HepG2 (cell line): Measurements from ENCODE around the gene TMEM219. TPM values are rescaled to one million over a fixed set of nuclear protein-coding genes. Genes with fewer than 3 reads are reported as not detected.

Experiments used
- CHCHD3 ChIP-seq: sonication (generic); formaldehyde crosslinking; IDR thresholded peaks from 2 replicates; pipeline ENCODE4 v1.8.0; 2022; ENCODE audit warnings: mild to moderate bottlenecking, missing genetic modification reagents, moderate library complexity
- CREB3 ChIP-seq: sonication (generic); formaldehyde crosslinking; IDR thresholded peaks from 2 replicates; pipeline ENCODE4 v1.5.0; 2020; ENCODE audit warnings: missing genetic modification reagents
- E2F1 ChIP-seq: sonication (generic); formaldehyde crosslinking; IDR thresholded peaks from 2 replicates; pipeline ENCODE4 v1.5.0; 2020; ENCODE audit warnings: missing genetic modification reagents
- E2F2 ChIP-seq: sonication (generic); formaldehyde crosslinking; IDR thresholded peaks from 2 replicates; pipeline ENCODE4 v1.4.0; 2020; ENCODE audit warnings: missing genetic modification reagents, borderline replicate concordance
- GTF3A ChIP-seq: sonication (generic); formaldehyde crosslinking; conservative IDR thresholded peaks from 2 replicates; pipeline ENCODE4 v1.4.0; 2020; ENCODE audit warnings: mild to moderate bottlenecking, missing genetic modification reagents
- KLF11 ChIP-seq: IDR thresholded peaks from 2 replicates; pipeline ENCODE4 v1.6.1; 2016; ENCODE audit warnings: missing compliant biosample characterization
- MIXL1 ChIP-seq: IDR thresholded peaks from 2 replicates; pipeline ENCODE4 v1.6.1; 2016
- MTERF4 ChIP-seq: sonication (generic); formaldehyde crosslinking; IDR thresholded peaks from 2 replicates; pipeline ENCODE4 v1.8.0; 2023; ENCODE audit warnings: mild to moderate bottlenecking, missing genetic modification reagents
- PHF8 ChIP-seq: sonication (generic); formaldehyde crosslinking; IDR thresholded peaks from 2 replicates; pipeline ENCODE4 v1.5.0; 2020; ENCODE audit warnings: missing genetic modification reagents
- RAD51 ChIP-seq: fragments of 450-650 bp; IDR thresholded peaks from 2 replicates; pipeline ENCODE4 v1.6.1; 2016; ENCODE audit warnings: borderline replicate concordance
- SIX4 ChIP-seq: sonication (generic); formaldehyde crosslinking; IDR thresholded peaks from 2 replicates; pipeline ENCODE4 v1.4.0; 2020; ENCODE audit warnings: missing genetic modification reagents
- SP4 ChIP-seq: sonication (generic); formaldehyde crosslinking; IDR thresholded peaks from 2 replicates; pipeline ENCODE4 v1.8.1; 2023; ENCODE audit warnings: mild to moderate bottlenecking, missing genetic modification reagents
- THYN1 ChIP-seq: sonication (generic); formaldehyde crosslinking; IDR thresholded peaks from 2 replicates; pipeline ENCODE4 v1.8.1; 2023; ENCODE audit warnings: low read depth, mild to moderate bottlenecking, moderate library complexity, missing genetic modification reagents, borderline replicate concordance
- ZBTB25 ChIP-seq: IDR thresholded peaks from 2 replicates; pipeline ENCODE4 v1.6.1; 2018; ENCODE audit warnings: missing genetic modification reagents
- ZBTB38 ChIP-seq: sonication (generic); formaldehyde crosslinking; IDR thresholded peaks from 2 replicates; pipeline ENCODE4 v1.5.1; 2020; ENCODE audit warnings: mild to moderate bottlenecking, missing genetic modification reagents
- ZFP37 ChIP-seq: sonication (generic); formaldehyde crosslinking; IDR thresholded peaks from 2 replicates; pipeline ENCODE4 v1.4.0; 2020; ENCODE audit warnings: missing genetic modification reagents, borderline replicate concordance
- ZNF143 ChIP-seq: sonication (generic); formaldehyde crosslinking; IDR thresholded peaks from 2 replicates; pipeline ENCODE4 v1.4.0; 2020; ENCODE audit warnings: missing genetic modification reagents
- ZNF18 ChIP-seq: sonication (generic); formaldehyde crosslinking; IDR thresholded peaks from 2 replicates; pipeline ENCODE4 v1.8.0; 2022; ENCODE audit warnings: mild to moderate bottlenecking, missing genetic modification reagents; ENCODE audit not compliant: insufficient replicate concordance
- ZNF276 ChIP-seq: sonication (generic); formaldehyde crosslinking; IDR thresholded peaks from 2 replicates; pipeline ENCODE4 v1.4.0; 2020; ENCODE audit warnings: mild to moderate bottlenecking, low read depth, missing genetic modification reagents
- polyA plus RNA-seq, 8 experiments: library from polyadenylated mRNA; depleted of rRNA in 3 of 8; stranded (reverse) in 7 of 8; unstranded in 1 of 8; fragments of >200 nt; fragmentation: Illumina TruSeq in 4 of 8; extraction: Trizol in 4 of 8; gene quantifications; 2 replicates each; pipeline versions ENCODE4 v1.2.1 to v1.2.3, GENCODE V29; 2011 to 2016; ENCODE audit warnings: low read depth in 4 of 8, missing spikeins in 1 of 8, mixed read lengths in 1 of 8; ENCODE audit not compliant: insufficient read depth in 1 of 8
- total RNA-seq, 5 experiments: library from RNA; depleted of rRNA; stranded (reverse); fragments of >200 nt; fragmentation: Illumina TruSeq; extraction: Trizol; gene quantifications; 2 replicates each; pipeline ENCODE4 v1.2.3, GENCODE V29; 2016; ENCODE audit warnings: low read depth in 1 of 5

The TMEM219 gene
- total and polyA plus RNA-seq, 2 of the 13 experiments (the other 11 are each of a cell fraction or from before 2014, with no cell fraction given), result 105 to 115 TPM

GRCh38 chr16:29973384-29974246 lies 11.7 kb downstream of the TMEM219 start, which contains the start of gene TAOK2 (continued):
- TF ChIP-seq CREB3 (CRISPR knock-in tag) (no peak), ZBTB25 (CRISPR knock-in tag) (peak; percentile 24; the same call in 1 of the 2 replicates), SP4 (CRISPR knock-in tag) (peak; percentile 97), E2F1 (CRISPR knock-in tag) (peak; percentile 92; the same call in 1 of the 2 replicates), ZNF143 (CRISPR knock-in tag) (peak; percentile 60), RAD51 (no peak), KLF11 (no peak), GTF3A (CRISPR knock-in tag) (peak; percentile 94; the same call in 1 of the 2 replicates), ZFP37 (CRISPR knock-in tag) (peak; percentile 96; the same call in 1 of the 2 replicates), ZNF18 (CRISPR knock-in tag) (peak; percentile 83), THYN1 (CRISPR knock-in tag) (no peak), MTERF4 (CRISPR knock-in tag) (peak; percentile 93; the same call in 1 of the 2 replicates), MIXL1 (CRISPR knock-in tag) (peak; percentile 65; the same call in 1 of the 2 replicates), CHCHD3 (0 out of 2 replicates have a peak, but pooled peaks have one; percentile 50), ZBTB38 (CRISPR knock-in tag) (peak; percentile 98), PHF8 (CRISPR knock-in tag) (peak; percentile 91), ZNF276 (peak; percentile 76; the same call in 1 of the 2 replicates), SIX4 (CRISPR knock-in tag) (peak; percentile 43; the same call in 1 of the 2 replicates), E2F2 (CRISPR knock-in tag) (peak; percentile 61; the same call in 1 of the 2 replicates)
